Esophagus muscularis mucosa (tissue), 3 donors: ENCODE data around the gene SORBS1.

ENCODE experiments used
- CTCF ChIP-seq, 3 experiments: fragments of 200-600 bp in 2 of 3; fragments of 450-650 bp in 1 of 3; sonication (generic) in 2 of 3; IDR thresholded peaks; one replicate each; pipeline ENCODE4 v1.5.1; 2017 to 2019; ENCODE audit warnings: antibody characterized with exemption in 3 of 3, mild to moderate bottlenecking in 2 of 3, moderate library complexity in 1 of 3
- POLR2AphosphoS5 ChIP-seq, 2 donors: sonication (generic); formaldehyde crosslinking; IDR thresholded peaks; one replicate each; pipeline ENCODE4 v1.6.1; 2017; ENCODE audit warnings: antibody characterized with exemption in 2 of 2

GRCh38 chr10:95597788-95598187, 36.6 kb upstream of the SORBS1 start:
- TF ChIP-seq CTCF (IDR thresholded peaks at IDR 0.05) (no peak), POLR2AphosphoS5 (IDR thresholded peaks at IDR 0.05) (no peak)
